GM21825 (cell line): ENCODE measurements around the gene ANKHD1.
"Not testable (repeated sequence)": the region's sequence is repeated elsewhere in the genome, so short reads cannot be mapped to it uniquely, and the experiment has no call there.

Experiments used
- ATAC-seq: cut with Tn5 transposase; IDR thresholded peaks from one replicate; pipeline ENCODE4 v1.9.1; 2021; ENCODE audit warnings: mild to moderate bottlenecking, moderate library complexity; ENCODE audit not compliant: unreplicated experiment

The ANKHD1 gene

DNA sequence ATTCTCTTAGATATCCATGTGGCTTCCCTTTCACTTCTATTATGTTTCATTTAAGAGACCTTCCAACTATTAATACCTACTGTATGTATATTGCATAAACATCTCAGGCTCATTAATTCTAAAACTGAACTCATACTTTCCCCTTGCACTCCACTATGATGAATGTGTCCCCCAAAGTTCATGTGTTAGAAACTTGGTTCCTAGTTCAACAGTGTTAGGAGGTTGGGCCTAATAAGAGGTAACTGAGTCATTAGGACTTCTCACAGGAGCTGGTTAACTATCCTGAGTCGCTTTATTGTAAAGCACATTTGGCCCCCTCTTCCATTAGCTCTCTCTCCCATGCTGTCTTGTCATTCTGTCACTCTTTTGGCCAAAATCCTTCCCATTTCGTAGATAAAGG lies 22.0 kb downstream of the ANKHD1 start:
- ATAC-seq, result no peak

DNA sequence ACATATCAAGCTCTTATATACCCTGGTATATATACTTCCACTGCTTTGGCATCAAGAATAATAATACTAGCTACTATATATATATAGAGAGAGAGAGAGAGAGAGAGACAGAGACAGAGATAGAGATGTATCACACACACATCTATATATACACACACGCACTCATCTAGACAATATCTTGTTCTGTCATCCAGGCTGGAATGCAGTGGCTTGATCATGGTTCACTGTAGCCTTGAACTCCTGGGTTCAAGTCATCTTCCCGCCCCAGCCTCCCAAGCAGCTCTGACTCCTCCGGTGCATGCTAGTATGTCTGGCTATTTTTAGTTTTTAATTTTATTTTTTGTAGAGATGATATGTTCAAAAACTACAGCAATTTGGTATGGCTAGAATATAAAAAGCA lies 22.5 kb downstream of the ANKHD1 start:
- no peak for ATAC-seq

DNA sequence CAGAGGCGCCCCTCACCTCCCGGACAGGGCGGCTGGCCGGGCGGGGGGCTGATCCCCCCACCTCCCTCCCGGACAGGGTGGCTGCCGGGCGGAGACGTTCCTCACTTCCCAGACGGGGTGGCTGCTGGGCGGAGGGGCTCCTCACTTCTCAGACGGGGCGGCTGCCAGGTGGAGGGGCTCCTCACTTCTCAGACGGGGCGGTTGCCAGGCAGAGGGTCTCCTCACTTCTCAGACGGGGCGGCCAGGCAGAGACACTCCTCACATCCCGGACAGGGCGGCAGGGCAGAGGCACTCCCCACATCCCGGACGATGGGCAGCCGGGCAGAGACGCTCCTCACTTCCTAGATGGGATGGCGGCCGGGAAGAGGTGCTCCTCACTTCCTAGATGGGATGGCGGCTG lies 26.1 kb downstream of the ANKHD1 start:
- ATAC-seq, result not testable (repeated sequence)

DNA sequence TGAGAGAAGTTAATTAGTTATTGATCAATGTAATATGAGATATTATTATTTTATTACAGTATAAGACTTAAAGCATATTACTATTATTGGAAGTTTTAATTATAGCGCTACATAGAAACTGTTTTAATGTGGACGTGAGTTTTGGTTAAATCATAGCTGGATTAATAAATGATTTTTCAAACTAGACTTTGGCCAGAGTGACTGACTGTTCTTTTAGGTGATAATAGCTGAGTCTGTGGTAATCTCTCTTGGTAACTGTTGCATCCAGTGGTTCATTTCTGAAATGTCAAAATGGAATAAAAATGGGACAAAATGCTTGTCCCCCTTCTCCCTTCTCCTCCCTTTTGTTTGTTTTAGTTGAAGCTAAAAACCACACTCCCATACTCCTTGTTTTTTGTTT lies 28.1 kb downstream of the ANKHD1 start:
- no peak for ATAC-seq

DNA sequence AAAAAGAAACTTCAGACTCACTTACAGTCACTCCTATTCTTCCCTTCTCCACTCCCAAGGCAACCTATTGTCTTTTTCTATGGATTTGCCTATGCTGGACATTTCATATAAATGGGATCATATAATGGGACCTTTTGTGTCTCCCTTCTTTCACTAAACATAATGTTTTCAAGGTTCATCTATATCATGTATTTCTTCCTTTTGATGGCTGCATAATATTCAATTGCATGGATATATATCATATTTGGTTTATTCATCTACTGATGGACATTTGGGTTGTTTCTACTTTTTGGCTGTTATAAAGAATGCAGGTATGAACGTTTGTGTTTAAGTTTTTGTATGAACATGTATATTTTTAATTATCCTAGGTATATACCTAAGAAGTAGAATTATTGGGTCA lies 30.6 kb downstream of the ANKHD1 start:
- no peak for ATAC-seq

DNA sequence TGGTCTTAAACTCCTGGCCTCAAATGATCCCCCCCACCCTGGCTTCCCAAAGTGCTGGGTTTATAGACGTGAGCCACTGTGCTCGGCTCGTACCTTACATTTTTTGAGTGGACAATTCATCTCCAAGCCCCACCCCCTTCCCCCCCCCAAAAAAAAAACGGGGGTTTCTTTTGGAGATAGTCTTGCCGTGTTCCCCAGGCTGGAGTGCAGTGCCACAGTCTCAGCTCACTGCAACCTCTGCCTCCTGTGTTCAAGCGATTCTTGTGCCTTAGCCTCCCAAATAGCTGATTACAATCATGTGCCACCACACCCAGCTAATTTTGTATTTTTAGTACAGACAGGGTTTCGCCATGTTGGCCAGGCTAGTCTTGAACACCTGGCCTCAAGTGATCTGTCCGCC lies 31.3 kb downstream of the ANKHD1 start:
- ATAC-seq, result no peak

DNA sequence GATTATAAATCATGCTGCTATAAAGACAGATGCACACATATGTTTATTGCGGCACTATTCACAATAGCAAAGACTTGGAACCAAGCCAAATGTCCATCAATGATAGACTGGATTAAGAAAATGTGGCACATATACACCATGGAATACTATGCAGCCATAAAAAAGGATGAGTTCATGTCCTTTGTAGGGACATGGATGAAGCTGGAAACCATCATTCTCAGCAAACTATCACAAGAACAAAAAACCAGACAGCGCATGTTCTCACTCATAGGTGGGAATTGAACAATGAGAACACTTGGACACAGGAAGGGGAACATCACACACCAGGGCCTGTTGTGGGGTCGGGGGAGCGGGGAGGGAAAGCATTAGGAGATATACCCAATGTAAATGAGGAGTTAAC lies 55.7 kb downstream of the ANKHD1 start:
- not testable (repeated sequence) for ATAC-seq

DNA sequence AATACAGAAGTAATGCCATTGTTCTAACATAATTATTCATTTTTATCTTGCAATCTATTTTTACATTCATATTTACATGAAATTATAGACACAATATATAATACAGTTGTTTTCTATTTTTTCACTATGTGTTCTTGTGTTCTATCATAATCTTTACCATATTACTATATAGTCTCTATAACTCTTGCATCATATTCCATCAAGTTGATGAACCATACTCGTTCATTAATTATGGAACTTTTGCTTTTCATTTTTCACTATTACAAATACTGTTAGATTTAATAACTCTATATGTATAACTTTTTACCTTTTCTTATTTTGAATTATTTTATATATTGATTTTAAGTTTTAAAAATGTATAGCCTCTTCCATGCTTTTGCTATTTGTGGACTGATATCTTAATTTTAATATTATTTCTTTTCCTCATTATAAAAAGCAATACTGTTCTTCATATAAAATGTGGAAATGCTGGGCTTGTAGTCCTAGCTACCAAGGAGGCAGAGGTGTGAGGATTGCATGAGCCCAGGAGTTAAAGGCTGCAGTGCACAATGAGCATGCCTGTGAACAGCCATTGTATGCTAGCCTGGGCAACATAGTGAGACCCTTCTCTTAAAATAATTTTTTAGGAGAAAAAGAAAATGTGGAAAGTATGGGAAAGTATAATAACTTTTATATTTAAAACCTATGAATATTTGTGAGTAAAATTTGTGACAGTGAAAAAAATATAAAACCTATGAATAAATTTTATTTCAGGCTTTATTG lies 65.5 kb downstream of the ANKHD1 start:
- ATAC-seq, result no peak

DNA sequence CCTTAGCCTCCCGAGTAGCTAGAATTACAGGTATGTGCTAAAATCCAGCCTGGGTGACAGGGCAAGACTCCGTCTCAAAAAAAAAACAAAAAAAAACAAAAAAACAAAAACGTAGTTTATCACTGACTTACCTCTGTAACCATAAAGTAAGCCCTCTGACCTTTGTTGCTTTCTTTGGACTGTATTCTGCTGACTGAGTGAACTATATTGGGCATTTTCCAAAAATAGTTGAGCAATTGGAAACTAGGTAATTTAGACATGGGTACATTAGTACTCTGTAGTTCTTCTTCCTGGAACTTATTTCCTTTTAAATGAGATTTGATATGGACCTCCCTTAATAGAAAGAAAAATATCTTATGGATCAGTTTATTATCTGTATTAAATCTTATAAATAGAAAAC lies 66.6 kb downstream of the ANKHD1 start:
- ATAC-seq, result no peak

DNA sequence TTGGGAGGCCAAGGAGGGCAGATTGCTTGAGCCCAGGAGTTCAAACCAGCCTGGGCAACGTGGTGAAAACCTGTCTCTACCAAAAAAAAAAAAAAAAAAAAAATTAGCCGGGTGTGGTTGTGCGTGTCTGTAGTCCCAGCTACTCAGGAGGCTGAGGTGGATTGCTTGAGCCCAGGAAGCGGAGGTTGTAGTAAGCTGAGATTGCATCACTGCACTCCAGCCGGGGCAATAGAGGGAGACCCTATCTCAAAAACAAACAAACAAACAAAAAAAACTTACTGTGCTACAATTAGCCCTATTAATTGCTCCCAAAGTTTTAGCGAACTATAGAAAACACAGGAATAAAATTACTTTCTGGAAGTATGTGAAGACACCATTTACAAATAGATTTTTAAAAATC lies 67.6 kb downstream of the ANKHD1 start:
- ATAC-seq, result no peak

DNA sequence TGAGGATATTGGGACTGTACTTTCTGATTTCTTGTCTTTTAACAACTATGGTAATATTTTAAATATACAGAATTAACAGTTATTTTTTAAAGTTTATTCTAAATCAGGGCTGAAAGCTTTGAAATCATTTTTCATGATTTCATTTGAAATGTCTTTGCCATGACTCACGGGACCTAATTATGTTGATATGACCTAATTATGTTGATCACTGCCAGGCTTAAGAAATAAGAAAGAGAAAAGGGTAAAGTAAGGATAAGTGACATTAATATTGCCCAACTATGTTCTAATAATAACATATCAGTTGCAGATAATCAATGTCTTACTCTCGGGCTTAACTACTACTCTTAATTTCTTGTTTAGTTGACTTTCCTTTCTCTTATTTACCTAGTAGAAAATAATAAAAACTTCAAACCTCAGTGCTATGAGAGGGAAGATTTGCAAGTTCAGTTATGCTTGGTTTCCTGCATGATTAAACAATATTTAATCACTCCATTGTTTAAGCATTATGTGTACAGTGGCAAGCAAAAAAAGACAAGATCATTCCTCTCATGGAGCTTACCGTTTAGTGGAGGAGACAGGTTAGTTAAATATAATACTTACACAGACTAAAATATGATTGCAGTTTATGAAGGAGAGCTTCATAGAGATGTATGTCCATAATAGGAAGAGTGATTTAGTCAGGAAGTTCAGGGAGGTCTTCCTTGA lies 78.8 kb downstream of the ANKHD1 start:
- ATAC-seq, result no peak

DNA sequence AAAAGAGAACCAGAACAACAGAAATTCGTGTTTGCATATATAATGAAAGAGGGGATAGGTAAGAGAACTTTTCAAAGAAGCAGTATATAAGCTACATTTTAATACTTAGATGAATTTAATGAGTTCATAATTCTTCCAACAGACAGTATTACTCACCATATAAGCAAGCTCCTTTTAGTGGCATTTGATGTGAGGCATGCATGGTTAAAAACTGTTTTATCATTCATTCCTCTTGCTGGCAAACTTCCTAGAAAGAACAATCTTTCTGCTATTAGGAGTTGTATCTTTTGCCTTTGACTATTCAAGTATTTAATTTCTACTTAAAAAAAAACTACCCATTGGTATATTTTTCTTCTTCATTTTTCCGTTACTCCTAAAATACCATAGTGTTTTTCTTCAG lies 80.1 kb downstream of the ANKHD1 start:
- no peak for ATAC-seq

DNA sequence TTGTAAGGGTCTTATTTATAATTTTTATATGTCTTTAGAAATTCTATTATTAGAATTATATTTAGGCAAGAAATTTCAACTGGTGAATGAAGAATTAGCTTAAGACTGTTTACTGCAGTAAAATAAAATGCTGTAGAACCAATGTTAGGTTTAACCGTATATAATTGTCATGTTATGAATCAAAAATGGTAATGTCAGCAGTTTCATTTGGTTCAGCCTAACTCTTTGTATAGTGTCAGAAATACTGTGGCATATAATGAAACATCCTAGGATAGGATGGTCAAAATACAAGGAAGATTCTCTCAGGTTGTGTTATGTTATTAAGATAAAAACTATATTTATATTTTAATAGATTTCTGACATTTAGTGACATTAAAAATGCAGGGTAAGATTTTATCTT lies 81.4 kb downstream of the ANKHD1 start:
- ATAC-seq, result no peak

DNA sequence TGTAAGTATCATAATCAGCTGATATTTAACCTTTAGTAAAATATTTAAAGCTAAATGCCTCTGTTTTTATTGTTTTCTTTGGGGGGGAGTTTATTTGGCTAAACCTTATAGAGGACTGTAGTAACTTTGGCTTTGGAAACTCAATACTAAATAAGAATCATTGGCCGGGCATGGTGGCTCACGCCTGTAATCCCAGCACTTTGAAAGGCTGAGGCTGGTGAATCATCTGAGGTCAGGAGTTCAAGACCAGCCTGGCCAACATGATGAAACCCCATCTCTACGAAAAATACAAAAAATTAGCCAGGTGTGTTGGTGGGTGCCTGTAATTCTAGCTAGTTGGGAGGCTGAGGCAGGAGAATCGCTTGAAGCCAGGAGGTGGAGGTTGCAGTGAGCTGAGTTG lies 86.5 kb downstream of the ANKHD1 start:
- ATAC-seq, result not testable (repeated sequence)

DNA sequence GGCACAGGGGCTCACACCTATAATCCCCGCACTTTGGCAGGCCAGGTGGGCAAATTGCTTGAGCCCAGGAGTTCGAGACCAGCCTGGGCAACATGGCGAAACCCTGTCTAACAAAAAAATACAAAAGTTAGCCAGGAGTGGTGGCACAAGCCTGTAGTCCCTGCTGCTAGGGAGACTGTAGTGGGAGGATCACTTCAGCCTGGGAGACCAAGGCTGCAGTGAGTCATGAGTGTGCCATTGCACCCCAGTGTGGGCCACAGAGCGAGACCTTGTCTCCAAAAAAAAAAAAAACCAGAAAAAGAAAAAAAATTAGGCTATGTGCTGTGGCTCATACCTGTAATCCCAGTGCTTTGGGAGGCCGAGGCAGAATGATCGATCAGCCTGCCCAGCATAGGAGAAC lies 87.3 kb downstream of the ANKHD1 start:
- ATAC-seq, result no peak

DNA sequence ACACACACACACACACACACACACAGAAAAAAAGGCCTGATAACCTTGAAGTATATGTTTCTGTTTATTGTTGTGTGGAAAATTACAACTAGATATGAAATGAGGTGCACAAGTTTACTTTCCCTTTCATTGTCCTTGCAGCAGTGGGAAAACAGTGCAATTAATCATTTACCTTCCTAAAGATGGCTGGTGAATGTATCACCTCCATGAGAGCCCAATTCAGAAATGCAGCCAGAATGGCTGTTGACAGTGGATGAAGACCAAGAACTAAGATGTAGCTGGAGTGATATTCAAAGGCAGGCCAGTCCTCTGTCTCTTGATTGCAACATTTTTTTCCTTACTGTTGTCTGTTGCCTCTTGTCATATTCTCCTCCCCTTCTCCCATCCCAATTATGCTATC lies 96.3 kb downstream of the ANKHD1 start:
- ATAC-seq, result no peak

DNA sequence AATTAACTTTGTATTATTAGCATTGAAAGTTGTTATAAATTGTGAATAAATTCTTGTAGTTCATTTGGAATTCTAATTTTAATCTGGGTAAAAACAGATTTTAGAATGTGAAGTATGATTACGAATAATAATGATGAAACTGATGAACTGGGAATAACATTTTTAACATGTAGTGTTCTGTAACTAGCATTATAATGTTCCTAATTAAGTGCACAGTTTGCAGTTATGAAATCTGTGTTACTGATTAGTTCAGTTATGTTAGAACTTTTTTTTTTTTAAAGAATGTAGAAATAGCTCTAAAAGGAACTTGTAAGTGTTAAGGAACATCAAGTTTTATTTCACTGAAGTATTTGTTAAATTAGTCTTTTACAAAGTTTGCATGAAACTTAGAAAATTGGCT lies 97.0 kb downstream of the ANKHD1 start:
- ATAC-seq, result no peak

DNA sequence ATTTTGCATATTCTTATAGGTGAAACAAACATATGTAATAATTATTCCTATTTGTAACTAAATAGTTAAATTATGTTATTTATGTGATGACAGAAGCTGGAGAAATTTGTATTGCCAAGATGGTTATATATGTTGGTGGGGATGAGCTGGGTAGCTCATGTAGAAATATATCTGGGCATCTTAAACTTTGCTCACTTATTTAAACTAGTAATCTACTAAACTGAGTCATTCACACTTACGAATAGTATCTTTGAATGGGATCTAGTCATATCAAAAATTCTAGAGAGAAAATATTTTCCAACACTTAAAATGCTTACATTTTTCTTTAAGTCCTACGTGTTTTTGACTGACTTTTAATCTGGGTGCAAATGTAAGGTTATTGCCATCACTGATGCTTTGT lies 101.2 kb downstream of the ANKHD1 start:
- no peak for ATAC-seq

DNA sequence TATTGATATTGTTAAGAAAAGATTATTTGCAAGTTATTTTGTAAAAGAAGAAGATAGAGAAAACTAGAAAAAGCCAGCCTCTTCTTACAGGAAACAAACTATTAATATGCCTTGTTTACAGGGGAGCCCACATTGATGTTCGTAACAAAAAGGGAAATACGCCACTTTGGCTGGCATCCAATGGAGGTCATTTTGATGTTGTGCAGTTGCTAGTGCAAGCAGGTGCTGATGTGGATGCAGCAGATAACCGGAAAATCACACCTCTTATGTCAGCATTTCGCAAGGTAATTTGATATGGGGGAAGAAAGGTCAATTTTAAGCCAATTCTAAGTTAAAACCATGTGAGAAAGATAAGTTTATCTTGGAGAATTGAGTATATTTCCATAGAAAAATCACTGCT lies 108.3 kb downstream of the ANKHD1 start:
- no peak for ATAC-seq

DNA sequence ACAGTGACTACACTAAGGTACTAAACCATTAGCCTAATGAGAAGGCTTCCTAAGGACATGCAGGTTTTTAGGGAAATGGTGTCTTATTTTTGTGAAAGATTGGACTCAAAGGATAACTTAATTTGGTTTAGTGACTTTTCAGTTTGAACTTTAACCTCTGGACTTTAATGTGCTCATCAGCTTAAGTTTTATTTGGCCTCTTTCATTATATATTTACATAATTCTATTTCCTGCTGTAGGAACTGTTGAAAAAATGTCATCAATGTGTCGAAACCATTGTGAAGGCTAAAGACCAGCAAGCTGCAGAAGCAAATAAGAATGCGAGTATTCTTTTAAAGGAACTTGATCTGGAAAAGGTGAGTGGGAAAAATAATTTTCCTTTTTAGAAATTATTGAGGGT lies 111.5 kb downstream of the ANKHD1 start:
- no peak for ATAC-seq

DNA sequence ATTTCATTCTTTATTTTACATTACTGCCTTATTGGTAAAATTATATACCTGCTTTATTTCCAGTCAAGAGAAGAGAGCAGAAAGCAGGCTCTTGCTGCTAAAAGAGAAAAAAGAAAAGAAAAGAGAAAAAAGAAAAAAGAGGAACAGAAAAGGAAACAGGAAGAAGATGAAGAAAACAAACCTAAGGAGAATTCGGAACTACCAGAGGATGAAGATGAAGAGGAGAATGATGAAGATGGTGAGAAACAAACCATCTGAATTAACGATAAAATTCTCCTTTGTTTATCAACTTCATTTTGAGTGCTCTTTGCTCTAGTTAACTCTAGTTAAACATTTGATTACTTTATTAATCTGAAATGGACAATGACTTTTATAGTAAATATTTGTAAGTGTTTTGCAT lies 122.4 kb downstream of the ANKHD1 start:
- ATAC-seq, result no peak

DNA sequence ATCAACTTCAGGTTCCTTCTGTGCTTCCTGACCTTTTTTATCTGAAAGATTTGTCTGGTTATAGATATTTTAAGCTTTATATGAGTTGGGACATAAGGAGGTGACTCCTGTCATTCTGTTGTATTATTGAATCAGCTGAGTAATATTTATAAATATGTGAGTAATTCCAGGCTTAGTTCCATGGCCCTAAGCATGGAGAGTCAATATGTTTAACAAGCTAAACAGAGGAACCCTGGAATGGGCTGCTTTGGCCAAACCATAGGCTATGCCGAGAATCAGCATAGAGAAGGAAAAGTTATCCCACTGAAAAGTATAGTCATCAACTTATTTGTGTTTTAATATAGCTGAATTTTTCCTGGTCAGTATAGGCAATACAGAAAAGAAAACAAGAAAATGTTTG lies 138.6 kb downstream of the ANKHD1 start:
- ATAC-seq, result no peak

DNA sequence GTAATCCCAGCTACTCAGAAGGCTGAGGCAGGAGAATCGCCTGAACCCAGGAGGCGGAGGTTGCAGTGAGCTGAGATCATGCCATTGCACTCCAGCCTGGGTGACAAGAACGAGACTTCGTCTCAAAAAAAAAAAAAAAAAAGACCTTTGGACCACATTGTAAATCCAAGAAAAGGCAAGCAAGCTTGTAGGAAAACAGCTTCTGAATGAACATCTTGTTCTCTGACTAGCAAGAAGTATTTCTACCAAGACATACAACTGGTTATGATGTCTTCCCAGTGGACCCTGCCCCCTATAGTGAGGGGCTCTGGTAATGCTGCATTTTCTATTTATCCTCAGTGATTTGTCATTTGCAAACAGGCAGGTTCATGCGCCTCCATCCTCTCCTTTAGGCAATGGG lies 141.3 kb downstream of the ANKHD1 start:
- no peak for ATAC-seq
